GM12872 (cell line): Measurements from ENCODE around the gene ELOVL3.

Source experiments
- CTCF ChIP-seq: IDR thresholded peaks from 3 replicates; pipeline ENCODE4 v1.5.1; 2011; ENCODE audit warnings: low read depth, mild to moderate bottlenecking, low read length, moderate library complexity; ENCODE audit not compliant: insufficient read depth

ELOVL3 gene

GRCh38 chr10:102266670-102267069 is 40.6 kb downstream of the ELOVL3 start:
- TF ChIP-seq CTCF: no peak

- TF ChIP-seq CTCF: no peak
Observed at GRCh38 chr10:102267748-102268147, 41.6 kb downstream of the ELOVL3 start.

- peak; percentile 8; the same call in 1 of the 3 replicates for TF ChIP-seq CTCF
Observed at GRCh38 chr10:102268375-102268888, 42.3 kb downstream of the ELOVL3 start.

- no peak for TF ChIP-seq CTCF
Observed at GRCh38 chr10:102269017-102269416, 42.9 kb downstream of the ELOVL3 start.

GRCh38 chr10:102274062-102274461 is 48.0 kb downstream of the ELOVL3 start:
- TF ChIP-seq CTCF: no peak

- no peak for TF ChIP-seq CTCF
Observed at GRCh38 chr10:102275343-102275742, 49.2 kb downstream of the ELOVL3 start.

GRCh38 chr10:102279104-102279503 is 53.0 kb downstream of the ELOVL3 start:
- TF ChIP-seq CTCF: no peak
